ENCODE data around the gene DOCK11. TPM values are rescaled to one million over a fixed set of nuclear protein-coding genes. Genes with fewer than 3 reads are reported as not detected.

The DOCK11 gene
- total and polyA plus RNA-seq, 10 of the 15 experiments (the other 5 are each of a cell fraction or from before 2014, with no cell fraction given): 16.3 to 30.7 (median 19.8) TPM

- no peak overlapping the region for H3K4me3 ChIP-seq
- H3K36me3 ChIP-seq (ENCODE audit: control insufficient read depth in 2 of 2, insufficient read depth in 2 of 2, low read length in 1 of 2): no peaks in the 10 kb centered on the region
- no peaks in the 10 kb centered on the region for H3K27me3 ChIP-seq (replicated peaks in 1 of 2; ENCODE audit: control insufficient read depth in 2 of 2, insufficient read depth in 2 of 2, low read length in 1 of 2)
- intact Hi-C loops (cut with micrococcal nuclease; ENCODE audit: unreplicated experiment) (no loop called here), in situ Hi-C loops (cut with MboI) (no loop called here)
- H3K79me2 ChIP-seq (ENCODE audit: control insufficient read depth, insufficient read depth, low read length): no peaks in the 10 kb centered on the region
- 40% methylated on average over 7 of the region's 7 CpGs for WGBS (ENCODE audit: insufficient coverage, insufficient replicate concordance, low lambda C conversion rate, missing lambda C conversion rate)
- RAD21 ChIA-PET (ENCODE audit: unreplicated experiment): no interaction called here
- POLR2A ChIA-PET: no interaction called here
- H3K4me1 ChIP-seq (ENCODE audit: control insufficient read depth, insufficient read depth, low read length): no peaks in the 10 kb centered on the region
- H3K4me2 ChIP-seq (ENCODE audit: control insufficient read depth, insufficient read depth): no peak overlapping the region
- FAIRE-seq (no peak), ATAC-seq (no peak), DNase-seq (ENCODE audit: low read depth, low spot score) (no peak)
- no peak overlapping the region for H3K27ac ChIP-seq (ENCODE audit: control insufficient read depth, insufficient read depth)
- BruUV-seq (replicated peaks): no TSS peak
- SMC1A ChIA-PET (ENCODE audit: uncharacterized antibody, unreplicated experiment): interaction anchor here (1.4 kb wide), 1 partner anchor 134 kb away, joined by 3 read pairs; no protein-coding TSS in a partner anchor
- no peaks in the 10 kb centered on the region for H4K20me1 ChIP-seq (ENCODE audit: control insufficient read depth, insufficient read depth)
- H2AFZ ChIP-seq (ENCODE audit: control insufficient read depth, low read depth, low read length): no peak overlapping the region
- H3K9me3 ChIP-seq (replicated peaks; ENCODE audit: control insufficient read depth, insufficient read depth, low read length): peaks cover 2% of the 10 kb centered on the region; the same call in 1 of the 3 replicates
- CTCF ChIA-PET: interaction anchor here (0.8 kb wide), 1 partner anchor 133 kb away, joined by 4 read pairs; no protein-coding TSS in a partner anchor
- no peak overlapping the region for H3K9ac ChIP-seq (ENCODE audit: control insufficient read depth, insufficient read depth, low read length)
- TF ChIP-seq POU2F2 (IDR thresholded peaks at IDR 0.05; ENCODE audit: borderline replicate concordance, low read depth, low read length) (no peak), DPF2 (IDR thresholded peaks at IDR 0.05) (no peak), SRF (IDR thresholded peaks at IDR 0.05; ENCODE audit: low read depth in 2 of 2, low read length in 2 of 2) (no peak), EP300 (IDR thresholded peaks at IDR 0.05; ENCODE audit: borderline replicate concordance in 1 of 2, control insufficient read depth in 1 of 2, low read depth in 2 of 2, low read length in 2 of 2) (no peak), ESRRA (IDR thresholded peaks at IDR 0.05; ENCODE audit: low read length) (no peak), TCF7 (IDR thresholded peaks at IDR 0.05; ENCODE audit: borderline replicate concordance) (no peak), ZNF274 (IDR thresholded peaks at IDR 0.05; ENCODE audit: insufficient read depth, insufficient read length) (no peak), FOXM1 (IDR thresholded peaks at IDR 0.05; ENCODE audit: low read depth, low read length) (no peak), SPI1 (IDR thresholded peaks at IDR 0.05; ENCODE audit: borderline replicate concordance, insufficient read depth, low read depth, low read length) (no peak), RFX5 (IDR thresholded peaks at IDR 0.05; ENCODE audit: low read depth, low read length) (no peak), RAD51 (IDR thresholded peaks at IDR 0.05) (no peak), ZNF592 (IDR thresholded peaks at IDR 0.05) (no peak), MLLT1 (IDR thresholded peaks at IDR 0.05) (no peak)
- TF ChIP-seq, protein P1, sequence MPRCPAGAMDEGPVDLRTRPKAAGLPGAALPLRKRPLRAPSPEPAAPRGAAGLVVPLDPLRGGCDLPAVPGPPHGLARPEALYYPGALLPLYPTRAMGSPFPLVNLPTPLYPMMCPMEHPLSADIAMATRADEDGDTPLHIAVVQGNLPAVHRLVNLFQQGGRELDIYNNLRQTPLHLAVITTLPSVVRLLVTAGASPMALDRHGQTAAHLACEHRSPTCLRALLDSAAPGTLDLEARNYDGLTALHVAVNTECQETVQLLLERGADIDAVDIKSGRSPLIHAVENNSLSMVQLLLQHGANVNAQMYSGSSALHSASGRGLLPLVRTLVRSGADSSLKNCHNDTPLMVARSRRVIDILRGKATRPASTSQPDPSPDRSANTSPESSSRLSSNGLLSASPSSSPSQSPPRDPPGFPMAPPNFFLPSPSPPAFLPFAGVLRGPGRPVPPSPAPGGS (IDR thresholded peaks at IDR 0.05; ENCODE audit: borderline replicate concordance, insufficient read depth, low read depth, low read length, poor library complexity, severe bottlenecking): no peak
- TF ChIP-seq, protein P2, sequence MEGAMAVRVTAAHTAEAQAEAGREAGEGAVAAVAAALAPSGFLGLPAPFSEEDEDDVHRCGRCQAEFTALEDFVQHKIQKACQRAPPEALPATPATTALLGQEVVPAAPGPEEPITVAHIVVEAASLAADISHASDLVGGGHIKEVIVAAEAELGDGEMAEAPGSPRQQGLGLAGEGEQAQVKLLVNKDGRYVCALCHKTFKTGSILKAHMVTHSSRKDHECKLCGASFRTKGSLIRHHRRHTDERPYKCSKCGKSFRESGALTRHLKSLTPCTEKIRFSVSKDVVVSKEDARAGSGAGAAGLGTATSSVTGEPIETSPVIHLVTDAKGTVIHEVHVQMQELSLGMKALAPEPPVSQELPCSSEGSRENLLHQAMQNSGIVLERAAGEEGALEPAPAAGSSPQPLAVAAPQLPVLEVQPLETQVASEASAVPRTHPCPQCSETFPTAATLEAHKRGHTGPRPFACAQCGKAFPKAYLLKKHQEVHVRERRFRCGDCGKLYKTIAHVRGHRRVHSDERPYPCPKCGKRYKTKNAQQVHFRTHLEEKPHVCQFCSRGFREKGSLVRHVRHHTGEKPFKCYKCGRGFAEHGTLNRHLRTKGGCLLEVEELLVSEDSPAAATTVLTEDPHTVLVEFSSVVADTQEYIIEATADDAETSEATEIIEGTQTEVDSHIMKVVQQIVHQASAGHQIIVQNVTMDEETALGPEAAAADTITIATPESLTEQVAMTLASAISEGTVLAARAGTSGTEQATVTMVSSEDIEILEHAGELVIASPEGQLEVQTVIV (IDR thresholded peaks at IDR 0.05; ENCODE audit: borderline replicate concordance, partially characterized antibody): no peak
Measured at GRCh38 chrX:118468122-118468521, 27.5 kb upstream of the DOCK11 start.
